Right ventricle myocardium inferior (tissue), 1 donor: Measurements from ENCODE around the gene CACTIN. TPM values are rescaled to one million over a fixed set of nuclear protein-coding genes. Genes with fewer than 3 reads are reported as not detected.

Source experiments
- ATAC-seq: fragments of 200-7000 bp; cut with Tn5 transposase; one replicate; pipeline ENCODE4 v1.9.1; 2020; ENCODE audit warnings: mild to moderate bottlenecking, moderate library complexity
- DNase-seq: peaks from one replicate; pipeline ENCODE4 v3.0.0; 2021; ENCODE audit errors: missing footprints
- intact Hi-C: fragments of 100-400 bp; cut with DNase I; formaldehyde crosslinking; loops from one replicate; pipeline ENCODE4 v1.11.0; 2022
- total RNA-seq: library from RNA; stranded (reverse); fragmentation: NEBNext Ultra II Directional; extraction: Animal tissue kit (Norgen Biotek cat#: 25700); gene quantifications from one replicate; pipeline ENCODE4 v1.2.1, GENCODE V29; 2021
- donor health status: DM: no; HTN: yes; CAD: no; lungs with severe emphysema.

Gene CACTIN
- total RNA-seq, 1 donor from 2014 or later = 12.6 TPM

- intact Hi-C loops = no loop called here
- ATAC-seq (no peak), DNase-seq (no peak)
Measured at GRCh38 chr19:3563709-3564524, 62.7 kb downstream of the CACTIN start.

Other genes starting within 250 kb of the CACTIN start
- not detected for gene SMIM24, start 146.3 kb downstream of the CACTIN start, total RNA-seq
- not detected for gene SMIM44, start 143.3 kb downstream of the CACTIN start, total RNA-seq
- 11.1 TPM for gene DOHH, start 126.1 kb downstream of the CACTIN start, total RNA-seq
- 19.4 TPM for gene FZR1, start 120.5 kb downstream of the CACTIN start, total RNA-seq
- gene TEKTIP1, start 87.6 kb downstream of the CACTIN start, total RNA-seq = not detected
- 23.7 TPM for gene MFSD12, start 69.2 kb downstream of the CACTIN start, total RNA-seq
- gene HMG20B, start 53.8 kb downstream of the CACTIN start, total RNA-seq = 37.0 TPM
- gene GIPC3, start 41.3 kb downstream of the CACTIN start, total RNA-seq = 2.7 TPM
- gene TBXA2R, start 19.9 kb downstream of the CACTIN start, total RNA-seq = 4.1 TPM
- 34.7 TPM for gene PIP5K1C, start 73.7 kb upstream of the CACTIN start, total RNA-seq
- gene TJP3, start 81.6 kb upstream of the CACTIN start, total RNA-seq = 0.62 TPM
- gene APBA3, start 134.9 kb upstream of the CACTIN start, total RNA-seq = 12.7 TPM
- 73.8 TPM for gene MRPL54, start 135.9 kb upstream of the CACTIN start, total RNA-seq
- not detected for gene RAX2, start 145.4 kb upstream of the CACTIN start, total RNA-seq
- gene MATK, start 159.6 kb upstream of the CACTIN start, total RNA-seq = 0.43 TPM
- gene ZFR2, start 242.2 kb upstream of the CACTIN start, total RNA-seq = not detected